Measurements from ENCODE around the gene GPATCH4. TPM values are rescaled to one million over a fixed set of nuclear protein-coding genes. Genes with fewer than 3 reads are reported as not detected.

Gene GPATCH4
- total and polyA plus RNA-seq, 11 donors = 8.8 to 67.5 (median 15.5) TPM

- no peaks in the 10 kb centered on the region for H3K9me3 ChIP-seq
- peaks cover 2 to 65% (median 41%) of the 10 kb centered on the region in 9 donors for H3K27me3 ChIP-seq
- H3K27ac ChIP-seq = no peak overlapping the region
- H3K4me3 ChIP-seq = no peak overlapping the region
- no peak for ATAC-seq
- DNase-seq = no peak
- peaks cover 0 to 3% (median 1%) of the 10 kb centered on the region in 12 donors for H3K4me1 ChIP-seq
- intact Hi-C loops (cut with DNase I) = loop anchor here in 1 of 10 donors (5.0 kb wide), 1 partner anchor 35 kb away; no protein-coding TSS in a partner anchor
- no peaks in the 10 kb centered on the region for H3K36me3 ChIP-seq
- TF ChIP-seq CTCF (IDR thresholded peaks at IDR 0.05) (no peak), POLR2A (IDR thresholded peaks at IDR 0.05) (no peak)
- 75 to 85% (median 84%) methylated on average over 10 of the region's 10 CpGs for WGBS, 4 donors
These were observed 46.1 kb upstream of the GPATCH4 start for GRCh38 chr1:156647351-156647750.

GRCh38 chr1:156646738-156647211 lies 45.5 kb upstream of the GPATCH4 start:
- ATAC-seq = no peak
- Histone ChIP-seq H3K27me3 (peaks cover 5 to 70% (median 46%) of the 10 kb centered on the region in 9 donors), H3K36me3 (no peaks in the 10 kb centered on the region), H3K27ac (no peak overlapping the region), H3K4me3 (no peak overlapping the region), H3K4me1 (peaks cover 0 to 9% (median 7%) of the 10 kb centered on the region in 12 donors), H3K9me3 (no peaks in the 10 kb centered on the region)
- TF ChIP-seq CTCF (IDR thresholded peaks at IDR 0.05) (no peak), POLR2A (IDR thresholded peaks at IDR 0.05) (no peak)
- WGBS, 4 donors = 17 to 28% (median 22%) methylated on average over 47 to 51 of the region's 51 CpGs
- intact Hi-C loops (cut with DNase I) = loop anchor here in 1 of 10 donors (5.0 kb wide), 1 partner anchor 36 kb away; no protein-coding TSS in a partner anchor
- DNase-seq = peak in 1 of 5 donors; percentile 26

- Histone ChIP-seq H3K9me3 (no peaks in the 10 kb centered on the region), H3K27ac (no peak overlapping the region), H3K4me3 (no peak overlapping the region), H3K27me3 (peaks cover 11 to 74% (median 56%) of the 10 kb centered on the region in 9 donors), H3K36me3 (no peaks in the 10 kb centered on the region), H3K4me1 (peaks cover 0 to 19% (median 12%) of the 10 kb centered on the region in 12 donors)
- ATAC-seq = no peak
- no peak for TF ChIP-seq POLR2A (IDR thresholded peaks at IDR 0.05)
- no peak for TF ChIP-seq CTCF (IDR thresholded peaks at IDR 0.05)
- WGBS, 4 donors = 91 to 100% (median 92%) methylated on average over 1 of the region's 1 CpG
- no peak for DNase-seq
- intact Hi-C loops (cut with DNase I) = loop anchor here in 1 of 10 donors (5.0 kb wide), 1 partner anchor 37 kb away; no protein-coding TSS in a partner anchor
These were observed 44.4 kb upstream of the GPATCH4 start for GRCh38 chr1:156645666-156646065.

GRCh38 chr1:156645056-156645455 lies 43.8 kb upstream of the GPATCH4 start:
- Histone ChIP-seq H3K36me3 (no peaks in the 10 kb centered on the region), H3K9me3 (no peaks in the 10 kb centered on the region), H3K4me3 (no peak overlapping the region), H3K27ac (no peak overlapping the region), H3K4me1 (peaks cover 0 to 19% (median 12%) of the 10 kb centered on the region in 12 donors), H3K27me3 (peaks cover 16 to 80% (median 59%) of the 10 kb centered on the region in 9 donors)
- DNase-seq (no peak), ATAC-seq (no peak)
- TF ChIP-seq POLR2A (IDR thresholded peaks at IDR 0.05) (no peak), CTCF (IDR thresholded peaks at IDR 0.05) (no peak)
- intact Hi-C loops (cut with DNase I) = loop anchor here in 1 of 10 donors (5.0 kb wide), 1 partner anchor 37 kb away; no protein-coding TSS in a partner anchor
- 65 to 70% (median 67%) methylated on average over 3 of the region's 3 CpGs for WGBS, 4 donors

Data from heart left ventricle (tissue), 16 donors.